Measurements from ENCODE around the gene SURF1.
"Not testable (repeated sequence)": the region's sequence is repeated elsewhere in the genome, so short reads cannot be mapped to it uniquely, and the experiment has no call there.

DNA sequence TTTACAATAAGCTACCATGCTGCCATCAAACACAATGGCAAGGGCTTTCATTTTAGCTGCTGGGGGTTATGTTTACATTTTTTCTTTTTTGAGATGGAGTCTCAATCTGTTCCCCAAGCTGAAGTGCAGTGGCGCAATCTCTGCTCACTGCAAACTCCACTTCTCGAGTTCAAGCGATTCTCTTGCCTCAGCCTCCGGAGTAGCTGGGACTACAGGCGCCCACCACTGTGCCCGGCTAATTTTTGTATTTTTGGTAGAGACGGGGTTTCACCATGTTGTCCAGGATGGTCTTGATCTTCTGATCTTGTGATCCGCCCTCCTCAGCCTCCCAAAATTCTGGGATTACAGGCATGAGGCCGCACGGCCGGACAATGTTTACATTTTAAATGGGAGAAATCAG lies 21.4 kb downstream of the SURF1 start:
- TF ChIP-seq POLR2A (IDR thresholded peaks at IDR 0.05; ENCODE audit: low read depth, low read length); TAF1 (IDR thresholded peaks at IDR 0.05; ENCODE audit: borderline replicate concordance, low read depth, low read length): not testable (repeated sequence)
